ENCODE data around the gene RGS16. TPM values are rescaled to one million over a fixed set of nuclear protein-coding genes. Genes with fewer than 3 reads are reported as not detected.

The RGS16 gene
- total and polyA plus RNA-seq, 7 donors: 0.72 to 22.5 (median 1.8) TPM

DNA sequence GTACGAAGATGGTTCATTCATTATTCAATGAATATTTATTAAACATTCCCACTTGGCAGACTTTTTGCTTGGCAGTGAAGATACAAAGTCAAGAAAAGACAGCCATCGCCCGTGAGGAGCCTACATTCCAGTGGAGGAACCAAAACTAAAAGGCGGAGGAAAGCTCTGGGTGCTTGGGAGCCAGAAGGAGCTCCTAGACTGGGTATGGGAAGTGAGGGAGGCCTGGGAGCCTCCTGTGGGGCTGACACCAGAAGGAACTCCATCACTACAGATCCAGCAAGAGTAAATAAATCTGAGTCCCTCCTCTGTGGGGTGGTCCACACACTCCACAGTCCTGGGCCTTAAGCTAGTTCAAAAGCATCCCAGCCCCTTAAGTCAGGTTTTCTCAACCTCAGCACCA, 30.0 kb downstream of the RGS16 start:
- ATAC-seq (no peak), DNase-seq (no peak)
- H3K9me3 ChIP-seq: no peaks in the 10 kb centered on the region
- H3K4me3 ChIP-seq: no peak overlapping the region
- intact Hi-C loops (cut with DNase I): no loop called here
- 91 to 95% (median 93%) methylated on average over 4 of the region's 4 CpGs for WGBS, 3 donors
- no peak overlapping the region for H3K27ac ChIP-seq
- TF ChIP-seq, protein P1, sequence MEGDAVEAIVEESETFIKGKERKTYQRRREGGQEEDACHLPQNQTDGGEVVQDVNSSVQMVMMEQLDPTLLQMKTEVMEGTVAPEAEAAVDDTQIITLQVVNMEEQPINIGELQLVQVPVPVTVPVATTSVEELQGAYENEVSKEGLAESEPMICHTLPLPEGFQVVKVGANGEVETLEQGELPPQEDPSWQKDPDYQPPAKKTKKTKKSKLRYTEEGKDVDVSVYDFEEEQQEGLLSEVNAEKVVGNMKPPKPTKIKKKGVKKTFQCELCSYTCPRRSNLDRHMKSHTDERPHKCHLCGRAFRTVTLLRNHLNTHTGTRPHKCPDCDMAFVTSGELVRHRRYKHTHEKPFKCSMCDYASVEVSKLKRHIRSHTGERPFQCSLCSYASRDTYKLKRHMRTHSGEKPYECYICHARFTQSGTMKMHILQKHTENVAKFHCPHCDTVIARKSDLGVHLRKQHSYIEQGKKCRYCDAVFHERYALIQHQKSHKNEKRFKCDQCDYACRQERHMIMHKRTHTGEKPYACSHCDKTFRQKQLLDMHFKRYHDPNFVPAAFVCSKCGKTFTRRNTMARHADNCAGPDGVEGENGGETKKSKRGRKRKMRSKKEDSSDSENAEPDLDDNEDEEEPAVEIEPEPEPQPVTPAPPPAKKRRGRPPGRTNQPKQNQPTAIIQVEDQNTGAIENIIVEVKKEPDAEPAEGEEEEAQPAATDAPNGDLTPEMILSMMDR (IDR thresholded peaks at IDR 0.05): no peak
- H3K4me1 ChIP-seq: peaks cover 11% of the 10 kb centered on the region
- no peaks in the 10 kb centered on the region for H3K27me3 ChIP-seq (ENCODE audit: insufficient read depth in 3 of 3, low read length in 2 of 3)
- peaks cover 2 to 24% of the 10 kb centered on the region in 2 donors for H3K36me3 ChIP-seq (ENCODE audit: insufficient read depth in 1 of 2, low read depth in 1 of 2)

DNA sequence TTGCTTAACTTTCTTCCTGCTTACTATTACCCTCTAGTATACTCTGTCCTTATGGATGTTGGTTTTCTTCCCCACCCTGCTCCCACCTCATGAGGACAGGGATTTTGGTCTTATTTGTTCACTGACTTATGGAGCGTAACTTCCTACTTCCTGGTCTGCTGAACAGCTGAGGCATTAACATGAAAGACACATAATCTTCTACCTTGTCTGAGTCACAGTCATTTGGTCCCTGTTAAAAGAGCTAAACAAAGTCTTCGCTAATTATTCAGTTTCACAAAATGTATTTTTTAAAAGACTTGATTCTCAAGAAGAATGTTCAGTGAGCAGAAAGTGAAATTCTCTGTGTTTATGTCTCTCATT, 33.6 kb downstream of the RGS16 start:
- TF ChIP-seq, protein P1 (IDR thresholded peaks at IDR 0.05): no peak
- intact Hi-C loops (cut with DNase I): no loop called here
- ATAC-seq (no peak), DNase-seq (no peak)
- H3K9me3 ChIP-seq: no peaks in the 10 kb centered on the region
- H3K27me3 ChIP-seq (ENCODE audit: insufficient read depth in 3 of 3, low read length in 2 of 3): no peaks in the 10 kb centered on the region
- no peak overlapping the region for H3K4me3 ChIP-seq
- H3K4me1 ChIP-seq: peaks cover 4% of the 10 kb centered on the region
- 77 to 94% (median 94%) methylated on average over 2 of the region's 2 CpGs for WGBS, 3 donors
- H3K36me3 ChIP-seq (ENCODE audit: insufficient read depth in 1 of 2, low read depth in 1 of 2): peaks cover 2 to 18% of the 10 kb centered on the region in 2 donors
- H3K27ac ChIP-seq: no peak overlapping the region

DNA sequence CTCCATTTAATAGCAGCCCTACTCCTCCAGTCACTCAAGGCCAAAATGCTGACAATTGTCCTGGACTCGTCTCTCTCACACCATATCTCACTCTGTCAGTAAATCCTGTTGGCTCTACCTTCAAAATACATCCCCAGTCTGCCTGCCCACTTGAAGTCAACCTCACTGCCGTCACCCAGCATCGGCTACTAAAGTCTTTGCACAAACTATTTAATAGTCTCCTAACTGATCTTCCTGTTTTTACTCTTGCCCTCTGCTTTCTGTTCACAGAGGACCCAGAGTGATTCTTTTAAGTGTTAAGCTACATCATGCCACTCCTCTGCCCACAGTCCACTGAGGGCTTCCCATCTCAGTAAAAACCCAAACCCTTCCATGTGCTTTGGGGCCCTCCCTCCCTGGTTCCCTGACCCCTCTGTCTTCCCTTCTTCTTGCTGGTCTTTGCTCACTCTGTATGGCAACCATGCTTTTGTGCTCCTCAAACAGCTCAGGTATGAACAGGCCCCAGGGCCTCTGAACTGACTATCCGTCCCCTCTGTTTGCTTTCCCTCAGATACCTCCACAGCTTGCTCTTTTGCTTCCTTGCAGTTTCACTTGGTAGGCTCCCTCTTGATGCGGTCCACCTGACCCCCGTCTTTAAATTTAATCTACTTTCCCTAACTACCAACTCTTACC, 34.1 kb downstream of the RGS16 start:
- 89 to 91% (median 89%) methylated on average over 6 of the region's 6 CpGs for WGBS, 3 donors
- no peak for DNase-seq

DNA sequence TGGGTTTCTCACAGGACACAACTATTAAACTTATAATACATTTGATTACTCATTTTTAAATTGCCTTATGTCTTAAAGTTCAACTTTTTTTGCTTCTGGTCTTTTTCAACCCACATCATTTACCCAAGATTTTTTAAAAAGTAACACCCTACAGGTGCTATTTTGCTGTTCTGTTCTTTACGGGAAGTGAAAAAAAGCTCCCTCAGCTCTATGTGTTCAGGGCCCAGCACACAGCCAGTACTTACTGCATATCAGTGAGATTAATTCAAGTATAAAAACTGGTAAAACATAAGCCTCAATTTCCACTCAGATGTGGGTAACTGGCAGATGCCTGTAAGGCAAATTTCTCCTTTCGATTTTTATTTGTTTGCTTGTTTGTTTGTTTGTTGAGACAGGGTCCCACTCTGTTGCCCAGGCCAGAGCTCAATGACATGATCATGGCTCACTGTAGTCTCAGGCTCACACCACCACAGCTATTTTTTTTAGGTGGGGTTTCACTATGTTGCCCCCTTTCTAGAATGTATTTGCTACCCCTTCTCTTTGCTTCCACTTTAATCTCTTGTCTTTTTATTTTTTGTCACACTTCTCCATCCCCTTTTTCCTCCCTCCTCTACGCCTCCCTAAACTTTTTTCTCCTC, 35.4 kb downstream of the RGS16 start:
- Histone ChIP-seq H3K4me1 (no peaks in the 10 kb centered on the region), H3K36me3 (ENCODE audit: insufficient read depth in 1 of 2, low read depth in 1 of 2) (peaks cover under 1 to 2% of the 10 kb centered on the region in 2 donors), H3K9me3 (no peaks in the 10 kb centered on the region), H3K27me3 (ENCODE audit: insufficient read depth in 3 of 3, low read length in 2 of 3) (no peaks in the 10 kb centered on the region), H3K4me3 (no peak overlapping the region), H3K27ac (no peak overlapping the region)
- DNase-seq (no peak), ATAC-seq (no peak)
- TF ChIP-seq, protein P1 (IDR thresholded peaks at IDR 0.05): no peak
- intact Hi-C loops (cut with DNase I): no loop called here
- 77 to 90% (median 86%) methylated on average over 3 of the region's 3 CpGs for WGBS, 3 donors

More for the DNA sequence above, 34.1 kb downstream of the RGS16 start:
- Histone ChIP-seq H3K9me3 (no peaks in the 10 kb centered on the region), H3K36me3 (ENCODE audit: insufficient read depth in 1 of 2, low read depth in 1 of 2) (peaks cover 2 to 13% of the 10 kb centered on the region in 2 donors), H3K4me1 (no peaks in the 10 kb centered on the region), H3K27me3 (ENCODE audit: insufficient read depth in 3 of 3, low read length in 2 of 3) (no peaks in the 10 kb centered on the region), H3K27ac (no peak overlapping the region), H3K4me3 (no peak overlapping the region)
- TF ChIP-seq, protein P1 (IDR thresholded peaks at IDR 0.05): no peak
- intact Hi-C loops (cut with DNase I): no loop called here
- no peak for ATAC-seq
